K562 (cell line): ENCODE results near the gene PRKAG1. TPM values are rescaled to one million over a fixed set of nuclear protein-coding genes. Genes with fewer than 3 reads are reported as not detected.
A peak's percentile ranks its signal among the peaks of the same experiment; 100 is the strongest.

Experiments used
- ATAC-seq: fragments of 200-7000 bp; cut with Tn5 transposase; 3 replicates; pipeline ENCODE4 v1.9.1; 2020; ENCODE audit warnings: moderate library complexity
- BruUV-seq: library from RNA; stranded (reverse); fragments of 400-500 nt; replicated peaks from 2 replicates; lab custom pipeline; 2021; lab: Mats Ljungman, UMichigan
- CTCF ChIA-PET: fragments of 300-600 bp; formaldehyde crosslinking; extraction: SDS; loops from one replicate; lab custom pipeline; 2021; ENCODE audit warnings: low intra/inter-chr PET ratio; lab: Yijun Ruan, JAX
- POLR2A ChIA-PET: fragments of 300-600, 350-650 bp; sonication (Branson Sonifier 250); formaldehyde crosslinking; extraction: SDS; loops from one replicate; lab custom pipeline; 2021; ENCODE audit warnings: antibody characterized with exemption, inconsistent platforms; lab: Yijun Ruan, JAX
- DNase-seq, 4 experiments: peaks; one replicate each; pipeline versions ENCODE4 v3.0.0 to v3.0.0-alpha.2; 2011 to 2018; ENCODE audit warnings: low spot score in 3 of 4, mixed read lengths in 3 of 4; ENCODE audit errors: extremely low read depth in 1 of 4
- FAIRE-seq: peaks from 2 replicates; lab custom pipeline; 2011; peaks lifted over from hg19 to GRCh38; lab: Jason Lieb, UNC
- H2AFZ ChIP-seq: 2 replicates; pipeline ENCODE4 v1.6.0; 2011; ENCODE audit warnings: low read depth, low read length, control low read depth, inconsistent platforms
- H3K27ac ChIP-seq: fragments of 200-600 bp; 3 replicates; pipeline ENCODE4 v1.8.0; 2011; ENCODE audit warnings: low read depth, mild to moderate bottlenecking, control low read depth, inconsistent platforms, low read length, moderate library complexity, mixed read lengths; ENCODE audit errors: extremely low read depth
- H3K27me3 ChIP-seq, 2 experiments: fragments of 300-600 bp in 1 of 2; 2 replicates in 1 of 2; 3 replicates in 1 of 2; pipeline versions ENCODE4 v1.6.0 to v1.8.0; 2011; ENCODE audit warnings: inconsistent platforms in 2 of 2, low read length in 2 of 2, mild to moderate bottlenecking in 1 of 2, mixed read lengths in 1 of 2, moderate library complexity in 1 of 2; ENCODE audit not compliant: control insufficient read depth in 2 of 2, insufficient read depth in 2 of 2
- H3K36me3 ChIP-seq: fragments of 300-600 bp; 3 replicates; pipeline ENCODE4 v1.8.0; 2011; ENCODE audit warnings: mild to moderate bottlenecking, low read length, inconsistent platforms; ENCODE audit not compliant: control insufficient read depth, insufficient read depth
- H3K4me1 ChIP-seq, 2 experiments: fragments of 200-600 bp in 1 of 2; replicated peaks in 1 of 2; 2 replicates in 1 of 2; 3 replicates in 1 of 2; pipeline versions ENCODE4 v1.5.1 to v1.8.0; 2011; ENCODE audit warnings: inconsistent platforms in 2 of 2, low read length in 2 of 2, mild to moderate bottlenecking in 1 of 2, mixed read lengths in 1 of 2, moderate library complexity in 1 of 2; ENCODE audit not compliant: control insufficient read depth in 2 of 2, insufficient read depth in 2 of 2
- H3K4me2 ChIP-seq: 2 replicates; pipeline ENCODE4 v1.6.1; 2011; ENCODE audit warnings: low read length, control low read depth, inconsistent platforms, mixed read lengths; ENCODE audit not compliant: insufficient read depth
- H3K4me3 ChIP-seq: fragments of 200-600 bp; sonication (generic), shearing (Covaris generic); 2 replicates; pipeline ENCODE4 v1.5.1; 2016; ENCODE audit warnings: control low read depth, inconsistent platforms
- H3K79me2 ChIP-seq: fragments of 200-600 bp; 3 replicates; pipeline ENCODE4 v1.8.0; 2011; ENCODE audit warnings: low read length, inconsistent platforms; ENCODE audit not compliant: control insufficient read depth, insufficient read depth
- H3K9ac ChIP-seq, 2 experiments: 2 replicates each; pipeline versions ENCODE4 v1.6.0 to v1.6.1; 2011; ENCODE audit warnings: low read depth in 2 of 2, low read length in 2 of 2, control low read depth in 1 of 2, inconsistent platforms in 1 of 2, mild to moderate bottlenecking in 1 of 2, mixed read lengths in 1 of 2; ENCODE audit not compliant: insufficient read depth in 1 of 2
- H3K9me1 ChIP-seq: one replicate; pipeline ENCODE4 v1.6.0; 2011; ENCODE audit warnings: inconsistent platforms, mild to moderate bottlenecking, low read length, moderate library complexity; ENCODE audit not compliant: control insufficient read depth, insufficient read depth
- H3K9me3 ChIP-seq: replicated peaks from 2 replicates; pipeline ENCODE4 v1.5.1; 2011; ENCODE audit warnings: low read depth, low read length, inconsistent platforms; ENCODE audit not compliant: control insufficient read depth, insufficient read depth
- H4K20me1 ChIP-seq: replicated peaks from 2 replicates; pipeline ENCODE4 v1.6.1; 2011; ENCODE audit warnings: low read length, inconsistent platforms, mixed read lengths; ENCODE audit not compliant: control insufficient read depth, insufficient read depth
- FIP1L1 ChIP-seq: fragments of 200-400 bp; formaldehyde crosslinking; IDR thresholded peaks from 2 replicates; pipeline ENCODE4 v1.6.1; 2018; ENCODE audit warnings: mild to moderate bottlenecking, low read depth, low read length; ENCODE audit not compliant: poor library complexity, severe bottlenecking
- MYNN ChIP-seq, 2 experiments: sonication (generic); formaldehyde crosslinking in 1 of 2; IDR thresholded peaks; 2 replicates each; pipeline versions ENCODE4 v1.5.0 to v1.6.1; 2016 to 2020; ENCODE audit warnings: antibody characterized with exemption in 1 of 2, missing genetic modification reagents in 1 of 2
- POLR2A ChIP-seq: fragments of 450-650 bp; conservative IDR thresholded peaks from 2 replicates; pipeline ENCODE4 v1.6.1; 2016
- POLR2B ChIP-seq: fragments of 450-650 bp; IDR thresholded peaks from 2 replicates; pipeline ENCODE4 v1.6.1; 2018; ENCODE audit warnings: low read depth; ENCODE audit not compliant: partially characterized antibody
- POLR2G ChIP-seq: fragments of 200-400 bp; formaldehyde crosslinking; IDR thresholded peaks from 2 replicates; pipeline ENCODE4 v1.6.1; 2017; ENCODE audit warnings: low read depth, mild to moderate bottlenecking, antibody characterized with exemption, low read length, moderate library complexity
- SUPT5H ChIP-seq: fragments of 450-650 bp; IDR thresholded peaks from 2 replicates; pipeline ENCODE4 v1.6.1; 2016
- ZBTB1 ChIP-seq: sonication (generic); formaldehyde crosslinking; IDR thresholded peaks from 2 replicates; pipeline ENCODE4 v1.8.1; 2023; ENCODE audit warnings: missing genetic modification reagents, low read depth, mild to moderate bottlenecking, borderline replicate concordance
- WGBS: fragments of 100-300 bp; shearing (Covaris generic); methylation state at CpG from one replicate; pipeline ENCODE4 v1.1.6; 2016; ENCODE audit warnings: low coverage, mixed read lengths; ENCODE audit not compliant: insufficient coverage; ENCODE audit errors: missing lambda C conversion rate; 5-methylcytosine and 5-hydroxymethylcytosine counted together
- in situ Hi-C: fragments of 300-500 bp; cut with MboI; formaldehyde crosslinking; loops from 4 replicates; pipeline ENCODE4 v1.15.0; 2018; ENCODE audit warnings: inconsistent platforms, mixed read lengths
- intact Hi-C: fragments of 100-400 bp; cut with micrococcal nuclease; formaldehyde crosslinking; loops from 2 replicates; pipeline ENCODE4 v1.14.2; 2022
- polyA plus RNA-seq, 8 experiments: library from polyadenylated mRNA; depleted of rRNA in 4 of 8; stranded (reverse) in 5 of 8; unstranded in 3 of 8; fragments of >200 nt; fragmentation: Nextera tagmentation in 2 of 8; fragmentation: Illumina TruSeq in 1 of 8; extraction: Ambion mirVana in 2 of 8; extraction: Trizol in 1 of 8; gene quantifications; 2 replicates each; pipeline versions ENCODE4 v1.2.1 to v1.2.3, GENCODE V29; 2011 to 2014; ENCODE audit warnings: inconsistent platforms in 1 of 8, missing spikeins in 1 of 8
- total RNA-seq, 7 experiments: library from RNA; depleted of rRNA in 6 of 7; stranded (reverse); fragments of >200 nt in 6 of 7; fragmentation: Illumina TruSeq in 2 of 7; extraction: Trizol in 2 of 7; gene quantifications; 2 replicates each; pipeline versions ENCODE4 v1.2.1 to v1.2.3, GENCODE V29; 2011 to 2021; ENCODE audit warnings: low replicate concordance in 1 of 7

The PRKAG1 gene
- total and polyA plus RNA-seq, 9 of the 15 experiments (the other 6 are each of a cell fraction or from before 2014, with no cell fraction given): 51.1 to 126 (median 79.1) TPM

DNA sequence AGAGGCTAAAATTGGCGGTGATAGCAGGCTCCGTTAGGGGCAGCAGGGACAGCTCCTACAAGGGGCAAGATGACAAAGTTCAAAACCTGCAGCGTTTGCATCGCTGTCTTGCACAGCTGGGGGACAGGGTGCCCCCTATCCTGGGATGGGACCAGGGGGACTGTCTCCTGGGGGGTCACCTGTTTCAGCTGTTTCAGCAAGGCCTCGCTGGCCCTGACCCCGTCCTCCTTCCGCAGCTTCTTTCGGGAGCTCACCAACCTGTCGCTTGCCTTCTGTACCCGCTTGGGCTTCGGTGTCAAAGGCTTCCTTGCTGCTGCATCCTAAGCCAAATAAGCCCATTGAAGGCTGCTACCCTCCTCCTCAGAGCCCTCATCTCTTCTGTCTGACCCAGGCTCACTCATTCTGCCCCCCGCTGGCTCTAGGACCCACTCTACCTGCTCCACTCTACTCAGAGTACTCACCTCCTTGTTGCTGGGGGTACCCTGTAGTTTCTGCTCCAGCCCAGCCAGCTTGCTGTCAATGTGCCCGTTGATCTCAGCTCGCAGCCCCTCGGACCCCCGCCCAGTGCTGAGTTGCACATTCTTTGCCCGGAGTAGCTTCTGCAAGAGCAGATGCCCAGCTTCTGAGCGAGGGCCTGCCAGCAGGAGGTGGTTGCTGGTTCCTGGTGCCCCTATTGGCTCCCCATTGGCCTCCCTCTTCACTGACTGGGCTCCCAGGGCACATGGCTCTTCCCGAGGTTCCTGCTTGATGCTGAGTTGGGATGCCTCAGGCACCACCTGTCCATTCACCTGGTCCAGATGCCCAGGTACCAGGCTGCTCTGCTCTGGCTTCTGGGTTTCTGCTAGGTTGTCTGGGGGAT lies 12.4 kb upstream of the PRKAG1 start:
- Histone ChIP-seq H3K4me3 (no peak overlapping the region), H3K9ac (0 out of 4 replicates have a peak overlapping the region, but pooled peaks of 1 of the 2 experiments have one; percentile 38), H3K79me2 (no peaks in the 10 kb centered on the region), H3K27ac (no peak overlapping the region), H2AFZ (no peak overlapping the region), H3K36me3 (peaks cover 100% of the 10 kb centered on the region), H3K4me1 (peaks cover 0 to 10% of the 10 kb centered on the region in 2 experiments; a peak in 1 of 5 replicates), H3K9me1 (no peaks in the 10 kb centered on the region), H3K9me3 (no peaks in the 10 kb centered on the region), H3K4me2 (no peak overlapping the region), H3K27me3 (no peaks in the 10 kb centered on the region), H4K20me1 (0 out of 2 replicates have a peak, but pooled peaks cover 4% of the 10 kb centered on the region)
- peak; percentile 37; the same call in 1 of the 2 replicates for TF ChIP-seq SUPT5H
- TF ChIP-seq POLR2B: peak; percentile 19
- no peak for TF ChIP-seq FIP1L1
- TF ChIP-seq ZBTB1: no peak
- 0 out of 2 replicates have a peak, but pooled peaks have one; percentile 33 for TF ChIP-seq MYNN (IDR thresholded peaks at IDR 0.05)
- TF ChIP-seq MYNN (CRISPR knock-in tag; IDR thresholded peaks at IDR 0.05): no peak
- TF ChIP-seq POLR2G: peak; percentile 53
- TF ChIP-seq POLR2A: peak; percentile 41; the same call in 1 of the 2 replicates
- CTCF ChIA-PET: no interaction called here
- in situ Hi-C loops: no loop called here
- ATAC-seq: no peak; the same call in 1 of the 3 replicates
- DNase-seq: no peak
- POLR2A ChIA-PET: interaction anchor here (0.6 to 12.9 kb wide), 11 partner anchors 7 to 273 kb away, joined by 3 to 78 read pairs (median 4); partner anchors contain the start of genes PRKAG1 and TUBA1B
- WGBS: 97% methylated on average over 19 of the region's 19 CpGs
- no peak for FAIRE-seq
- no TSS peak for BruUV-seq
- intact Hi-C loops: no loop called here
